Testis (tissue), 3 donors: ENCODE data around the gene CCS. TPM values are rescaled to one million over a fixed set of nuclear protein-coding genes. Genes with fewer than 3 reads are reported as not detected.
A peak's percentile ranks its signal among the peaks of the same experiment; 100 is the strongest.

Source experiments
- DNase-seq: peaks from one replicate; pipeline ENCODE4 v3.0.0-alpha.2; 2019
- H3K27ac ChIP-seq, 2 donors: fragments of 200-600 bp; sonication (generic); one replicate each; pipeline ENCODE4 v1.5.1; 2019
- H3K27me3 ChIP-seq: fragments of 200-600 bp; sonication (generic); one replicate; pipeline ENCODE4 v1.5.1; 2019
- H3K36me3 ChIP-seq: fragments of 200-600 bp; sonication (generic); one replicate; pipeline ENCODE4 v1.5.1; 2017; ENCODE audit warnings: low read depth; ENCODE audit errors: missing control alignments
- H3K4me1 ChIP-seq: fragments of 200-600 bp; sonication (generic); one replicate; pipeline ENCODE4 v1.5.1; 2019
- H3K4me3 ChIP-seq, 2 donors: fragments of 200-600 bp; sonication (generic); one replicate each; pipeline ENCODE4 v1.5.1; 2017 to 2019
- H3K9me3 ChIP-seq: fragments of 200-600 bp; sonication (generic); one replicate; pipeline ENCODE4 v1.5.1; 2017
- CTCF ChIP-seq, 3 experiments: fragments of 450-650 bp in 2 of 3; fragments of 200-600 bp in 1 of 3; sonication (generic) in 1 of 3; IDR thresholded peaks; one replicate each; pipeline ENCODE4 v1.5.1; 2016 to 2019; ENCODE audit warnings: antibody characterized with exemption in 3 of 3, mild to moderate bottlenecking in 2 of 3, moderate library complexity in 1 of 3
- POLR2A ChIP-seq: fragments of 450-650 bp; IDR thresholded peaks from one replicate; pipeline ENCODE4 v1.6.1; 2017; ENCODE audit warnings: antibody characterized with exemption, mild to moderate bottlenecking, moderate library complexity
- WGBS, 2 donors: methylation state at CpG; one replicate each; pipeline ENCODE4 v1.1.5; 2018; 5-methylcytosine and 5-hydroxymethylcytosine counted together
- intact Hi-C: fragments of 100-400 bp; cut with DNase I; formaldehyde crosslinking; loops from one replicate; pipeline ENCODE4 v1.15.1; 2023; ENCODE audit warnings: low total_unique reads
- polyA plus RNA-seq: library from polyadenylated mRNA; stranded (reverse); fragments of 350-450 nt; fragmentation: Illumina TruSeq; extraction: RNeasy Lipid Tissue Mini Kit (QIAGEN cat#74804); gene quantifications from one replicate; pipeline ENCODE4 v1.2.3, GENCODE V29; 2014; ENCODE audit warnings: low read depth, low replicate concordance; ENCODE audit not compliant: insufficient read depth
- total RNA-seq, 2 donors: library from RNA; depleted of rRNA; stranded (reverse); fragments of >200 nt; gene quantifications; one replicate each; pipeline ENCODE4 v1.2.3, GENCODE V29; 2016

Gene CCS
- total and polyA plus RNA-seq, 3 donors from 2014 or later: 67.5 to 83.2 (median 70.7) TPM

DNA sequence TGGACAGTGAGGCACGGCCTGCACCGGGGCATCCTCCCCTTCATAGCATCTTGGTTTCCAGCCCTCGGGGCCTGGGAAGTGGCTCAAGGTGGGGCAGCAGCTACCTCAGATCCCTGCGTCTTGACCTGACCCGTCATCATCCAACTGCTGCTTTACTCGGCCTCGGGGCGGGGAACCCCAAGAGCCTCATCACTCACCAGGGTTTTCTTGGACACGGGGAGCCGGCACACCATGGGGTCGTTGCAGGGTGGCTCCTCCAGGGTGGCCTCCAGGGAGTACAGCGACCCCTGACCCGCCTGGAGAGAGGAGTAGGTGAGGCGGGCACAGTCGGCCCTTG is 25.2 kb upstream of the CCS start:
- no peak for DNase-seq
- no peaks in the 10 kb centered on the region for H3K27me3 ChIP-seq
- intact Hi-C loops: no loop called here
- H3K36me3 ChIP-seq: no peaks in the 10 kb centered on the region
- H3K4me1 ChIP-seq: no peaks in the 10 kb centered on the region
- WGBS, 2 donors: 25 to 80% methylated on average over 3 to 15 of the region's 15 CpGs
- H3K4me3 ChIP-seq: peak overlapping the region; percentile 60 to 66
- TF ChIP-seq POLR2A (no peak), CTCF (IDR thresholded peaks at IDR 0.05) (no peak)
- H3K27ac ChIP-seq: peak overlapping the region in 1 of 2 donors; percentile 61
- no peaks in the 10 kb centered on the region for H3K9me3 ChIP-seq

GRCh38 chr11:66568124-66568916 is 24.7 kb upstream of the CCS start, which contains the start of gene CTSF:
TSS of gene CTSF (minus strand) at chr11:66568606. CDS start at chr11:66568486, 120 bp downstream.
- TF ChIP-seq POLR2A: no peak
- H3K27ac ChIP-seq: peak within 1 kb of the TSS in 1 of 2 donors; percentile 61
- H3K4me1 ChIP-seq: no peaks in the 10 kb centered on the region
- WGBS, 2 donors: 4 to 9% methylated on average over 12 to 50 of the region's 77 CpGs
- H3K27me3 ChIP-seq: no peaks in the 10 kb centered on the region
- H3K4me3 ChIP-seq: peak within 1 kb of the TSS; percentile 60 to 66
- intact Hi-C loops: no loop called here
- no peaks in the 10 kb centered on the region for H3K9me3 ChIP-seq
- peak; percentile 94 for DNase-seq
- H3K36me3 ChIP-seq: no peaks in the 10 kb centered on the region

DNA sequence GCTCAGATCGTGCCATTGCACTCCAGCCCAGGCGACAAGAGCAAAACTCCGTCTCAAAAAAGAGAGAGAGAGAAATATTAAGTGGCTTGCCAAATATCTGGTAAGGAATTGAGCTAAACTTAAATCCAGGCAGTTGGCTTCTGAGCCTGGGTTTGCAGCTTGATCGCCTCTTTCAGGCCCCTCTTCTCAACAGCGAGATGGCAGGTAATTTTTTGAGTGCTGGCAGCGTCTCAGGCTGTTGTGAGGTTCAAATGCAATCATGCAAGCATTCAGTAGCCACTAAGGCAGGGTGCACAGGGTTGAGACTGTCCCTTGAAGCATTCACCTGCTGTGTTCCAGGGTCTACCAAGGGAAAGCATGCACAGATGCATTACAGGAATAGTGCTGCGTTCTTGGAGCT is 23.9 kb upstream of the CCS start:
- intact Hi-C loops: no loop called here
- H3K27me3 ChIP-seq: no peaks in the 10 kb centered on the region
- H3K36me3 ChIP-seq: no peaks in the 10 kb centered on the region
- H3K4me1 ChIP-seq: no peaks in the 10 kb centered on the region
- DNase-seq: no peak
- H3K9me3 ChIP-seq: no peaks in the 10 kb centered on the region
- H3K4me3 ChIP-seq: no peak overlapping the region
- TF ChIP-seq POLR2A (no peak), CTCF (IDR thresholded peaks at IDR 0.05) (no peak)
- H3K27ac ChIP-seq: no peak overlapping the region
- 52 to 65% methylated on average over 7 of the region's 7 CpGs for WGBS, 2 donors

DNA sequence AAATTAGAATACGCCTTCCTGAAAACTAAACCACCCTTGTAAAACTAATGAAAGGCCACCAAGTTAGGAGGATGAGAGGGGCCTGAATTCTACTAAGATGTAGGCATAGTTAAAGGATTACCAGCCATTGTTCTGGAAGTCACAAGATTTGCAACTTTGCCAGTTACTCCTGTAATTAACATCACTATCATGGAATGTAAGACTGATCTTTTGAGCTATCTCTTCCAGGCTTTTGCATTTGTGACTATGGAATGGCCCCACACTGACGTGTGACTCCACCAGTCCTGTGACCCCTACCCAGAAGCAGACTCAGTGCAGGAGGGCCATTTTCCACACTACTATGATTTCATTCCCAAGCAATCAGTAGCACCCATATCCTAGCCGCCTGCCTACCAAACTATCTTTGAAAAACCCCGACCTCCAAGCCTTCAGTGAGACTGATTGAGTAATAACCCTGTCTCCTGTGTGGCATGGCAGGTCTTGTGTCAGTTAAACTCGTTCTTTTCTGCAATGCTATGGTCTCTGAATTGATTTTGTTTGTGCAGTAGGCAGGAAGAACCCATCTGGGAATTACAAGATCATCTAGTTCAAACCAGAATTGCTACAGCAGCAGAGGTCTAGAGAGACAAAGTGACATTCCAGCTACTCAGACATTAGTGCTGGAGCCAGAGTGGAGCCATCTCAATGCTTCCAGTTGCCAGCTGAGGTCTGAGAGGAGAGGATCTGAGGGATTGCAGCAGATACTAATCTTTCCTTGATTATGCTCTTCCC is 22.7 kb upstream of the CCS start:
- Histone ChIP-seq H3K27ac (no peak overlapping the region), H3K9me3 (no peaks in the 10 kb centered on the region), H3K4me1 (no peaks in the 10 kb centered on the region), H3K27me3 (no peaks in the 10 kb centered on the region), H3K36me3 (no peaks in the 10 kb centered on the region), H3K4me3 (no peak overlapping the region)
- intact Hi-C loops: no loop called here
- no peak for DNase-seq
- 63 to 75% methylated on average over 5 of the region's 5 CpGs for WGBS, 2 donors
- TF ChIP-seq CTCF (IDR thresholded peaks at IDR 0.05) (no peak), POLR2A (no peak)

DNA sequence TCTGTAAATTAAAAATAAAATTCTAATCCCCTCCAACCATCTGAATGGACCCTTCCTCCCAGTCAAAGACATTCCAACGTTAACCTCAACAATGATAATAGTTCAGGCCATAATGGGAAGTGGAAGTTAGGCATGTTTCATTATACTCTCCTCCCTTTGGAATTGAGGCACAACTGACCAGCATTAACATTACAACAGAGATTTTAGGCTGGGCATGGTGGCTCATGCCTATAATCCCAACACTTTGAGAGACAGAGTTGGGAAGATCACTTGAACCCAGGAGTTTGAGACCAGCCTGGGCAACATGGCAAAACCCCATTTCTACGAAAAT is 22.2 kb upstream of the CCS start:
- Histone ChIP-seq H3K4me3 (no peak overlapping the region), H3K4me1 (no peaks in the 10 kb centered on the region), H3K9me3 (no peaks in the 10 kb centered on the region), H3K27ac (no peak overlapping the region), H3K27me3 (no peaks in the 10 kb centered on the region), H3K36me3 (no peaks in the 10 kb centered on the region)
- 69 to 83% methylated on average over 2 of the region's 2 CpGs for WGBS, 2 donors
- TF ChIP-seq POLR2A (no peak), CTCF (IDR thresholded peaks at IDR 0.05) (no peak)
- no peak for DNase-seq
- intact Hi-C loops: no loop called here
